Amniotic epithelial cell (primary cell): ENCODE measurements around the gene ANKRD66.
A peak's percentile ranks its signal among the peaks of the same experiment; 100 is the strongest.

Experiments
- DNase-seq: peaks from one replicate; pipeline ENCODE4 v3.0.0-alpha.2; 2010; ENCODE audit warnings: low read depth

ANKRD66 gene

DNA sequence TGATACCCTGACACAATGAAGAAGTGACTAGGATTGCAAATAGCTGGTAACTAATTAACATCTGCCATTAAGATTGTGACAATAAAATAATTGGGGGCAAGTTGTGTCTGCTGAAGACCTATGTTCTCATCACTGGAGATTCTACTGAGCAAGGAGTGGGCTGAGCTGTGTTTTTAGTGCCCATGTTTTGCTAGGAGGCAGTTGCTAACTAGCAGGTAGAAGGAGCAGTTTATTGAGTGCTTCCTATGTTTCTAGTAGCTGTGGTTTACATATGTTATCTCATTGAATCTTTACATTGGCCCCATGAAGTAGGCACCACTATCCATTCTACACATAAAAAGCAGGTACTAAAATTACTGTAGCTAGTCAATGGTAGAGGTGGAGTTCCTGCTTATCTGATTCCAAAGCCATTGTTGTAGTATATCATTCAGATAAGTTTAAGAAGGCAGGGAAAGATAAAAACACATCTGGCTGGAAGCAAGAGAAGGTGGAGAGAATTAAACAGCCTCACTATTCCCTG lies 43.7 kb downstream of the ANKRD66 start:
- DNase-seq = no peak

DNA sequence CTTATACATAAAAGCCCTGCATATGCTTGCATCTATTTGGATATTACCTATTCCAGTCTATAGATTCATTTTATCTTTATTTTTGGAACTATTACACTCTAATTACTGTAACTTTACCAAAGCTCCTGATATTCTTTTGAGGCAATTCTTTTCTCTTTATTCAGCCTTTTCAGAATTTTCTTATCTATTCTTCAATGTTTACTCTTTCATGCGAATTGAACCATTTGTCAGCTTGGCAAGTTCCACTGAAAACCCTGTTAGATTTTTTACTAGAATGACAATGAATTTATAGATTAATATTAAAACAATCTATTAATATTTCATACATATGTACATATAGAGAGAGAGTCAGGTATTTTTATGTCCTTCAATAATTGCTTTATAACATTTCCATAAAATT lies 45.9 kb downstream of the ANKRD66 start:
- DNase-seq = no peak

DNA sequence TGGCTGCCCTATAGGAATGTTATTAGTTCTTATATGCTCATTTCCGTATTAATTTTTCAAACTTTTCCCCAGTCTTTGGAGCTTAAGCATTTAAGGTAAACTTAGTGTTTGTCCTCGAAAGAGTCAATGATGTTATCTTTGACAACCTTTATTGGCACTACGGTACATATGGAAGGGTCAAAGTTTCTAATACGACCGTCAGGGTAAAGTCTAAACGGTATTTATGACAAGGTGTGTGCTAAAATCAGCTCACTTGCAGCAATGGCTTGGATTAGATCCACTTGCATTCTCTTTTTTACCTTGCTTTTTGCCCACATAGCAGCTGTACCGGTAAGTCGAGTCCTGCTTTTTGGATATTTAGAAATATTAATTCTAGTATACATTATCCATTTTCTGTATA lies 46.4 kb downstream of the ANKRD66 start, which contains the start of gene MEP1A:
Gene MEP1A (plus strand): TSS at position 252 of the 400 bp plus-strand sequence. CDS start 10 bp downstream, at position 262.
- no peak for DNase-seq

DNA sequence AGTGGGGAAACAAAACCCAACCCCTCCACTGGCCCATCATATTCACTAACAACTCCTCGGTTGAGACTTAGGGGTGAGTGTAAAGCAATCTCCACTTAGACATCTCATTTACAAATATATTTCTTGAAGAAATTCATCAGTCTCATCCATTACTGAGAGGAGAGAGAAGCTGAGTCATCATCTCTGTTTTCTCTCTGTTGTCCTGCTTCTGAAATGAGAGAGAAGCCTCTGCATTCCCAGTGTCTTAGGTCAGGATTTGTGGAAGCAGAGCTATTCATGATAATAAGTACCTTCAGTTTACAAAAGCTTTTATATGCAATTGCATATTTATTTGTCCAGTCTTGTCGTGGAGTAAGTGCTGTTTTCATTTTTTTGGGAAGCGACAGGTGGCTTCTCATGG lies 47.3 kb downstream of the ANKRD66 start:
- DNase-seq = peak; percentile 21

DNA sequence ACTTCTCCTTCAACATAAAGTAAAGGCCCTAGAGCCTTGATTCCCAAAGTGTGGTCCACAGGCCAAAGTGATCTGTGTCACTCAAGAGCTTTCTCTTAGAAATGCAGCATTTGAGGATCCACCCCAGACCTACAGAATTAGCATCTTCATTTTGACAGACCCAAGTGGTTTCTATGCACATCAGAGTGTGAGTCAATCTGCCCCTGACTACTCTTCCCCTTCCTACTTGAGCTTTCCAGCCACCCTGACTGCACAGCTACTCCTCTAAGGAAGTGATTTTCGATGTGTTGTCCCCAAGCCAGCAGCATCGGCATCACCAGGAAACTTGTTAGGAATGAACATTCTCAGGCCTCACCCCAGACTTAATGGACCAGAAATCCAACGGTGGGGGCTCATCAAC lies 49.1 kb downstream of the ANKRD66 start:
- DNase-seq = no peak

DNA sequence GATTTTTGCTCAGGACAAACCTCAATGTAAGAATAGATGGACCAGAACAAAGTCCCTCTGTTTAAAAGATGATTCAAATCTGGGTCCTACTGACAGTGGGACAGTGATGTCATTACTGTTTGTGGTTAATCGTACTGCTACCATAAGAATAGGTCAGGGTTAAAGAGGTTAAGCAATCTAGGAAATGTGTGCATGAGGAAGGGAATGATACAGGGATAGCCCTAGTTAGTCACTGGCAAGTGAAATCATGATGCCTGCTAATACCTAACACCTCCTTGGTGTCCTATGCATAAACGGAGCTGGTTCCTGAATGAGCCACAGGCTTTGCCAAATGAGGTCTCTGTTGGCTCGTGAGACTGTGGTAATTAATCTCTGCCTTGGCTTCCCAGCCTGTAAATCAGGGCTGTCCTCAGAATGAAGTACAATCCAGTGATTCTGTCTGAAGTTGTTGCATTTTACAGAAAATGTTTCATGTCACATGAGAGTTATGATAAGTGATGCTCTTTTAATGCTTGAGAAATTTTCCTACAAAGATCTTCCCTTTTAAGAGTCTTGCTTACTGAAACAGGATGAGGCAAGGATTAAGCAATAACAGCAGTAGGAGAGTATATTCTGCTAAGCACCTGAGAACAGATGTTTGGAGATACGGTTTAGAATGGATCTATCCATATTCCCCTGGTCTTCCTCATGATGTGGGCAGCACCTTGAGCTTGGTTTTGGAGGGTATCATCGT lies 50.3 kb downstream of the ANKRD66 start:
- peak; percentile 3 for DNase-seq

DNA sequence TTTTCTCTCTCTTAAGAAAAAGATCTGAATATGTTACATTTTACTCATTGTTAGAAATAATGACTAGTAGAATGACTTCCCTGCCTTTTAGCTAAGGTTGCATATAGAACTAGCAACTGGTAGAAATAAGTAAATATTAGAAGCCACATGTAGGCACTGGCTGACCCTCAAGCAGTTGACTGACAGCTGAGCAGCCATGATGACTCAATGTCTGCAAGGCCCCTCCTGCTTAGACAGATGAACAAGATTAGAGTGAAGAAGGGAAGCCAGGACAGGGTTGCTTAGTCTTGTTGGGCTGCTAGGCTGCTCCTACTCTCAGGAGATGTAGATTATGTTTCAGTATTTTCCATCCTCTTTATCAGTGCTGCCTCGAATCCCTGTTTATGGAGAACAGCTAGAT lies 52.9 kb downstream of the ANKRD66 start:
- peak; percentile 5 for DNase-seq

DNA sequence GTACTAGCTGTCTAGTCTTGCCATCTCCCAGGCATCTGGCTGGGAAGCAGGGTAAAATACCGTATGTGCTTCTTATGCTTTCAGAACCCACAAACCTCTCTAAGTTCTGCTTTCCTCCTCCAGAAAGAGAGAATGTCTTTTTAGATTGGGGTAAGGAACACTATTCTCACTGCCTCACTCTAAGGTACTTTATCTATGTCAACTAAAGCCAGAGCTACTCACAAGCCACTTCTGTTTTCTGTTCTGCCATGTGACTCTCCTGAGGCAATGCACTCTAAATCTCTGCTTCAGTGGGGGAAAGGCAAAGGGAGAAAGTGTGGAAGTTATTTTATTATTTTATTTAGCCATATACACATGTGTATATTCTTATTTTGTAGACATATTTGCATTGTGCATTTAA lies 62.1 kb downstream of the ANKRD66 start:
- DNase-seq = no peak
